Stimulated activated CD8-positive, alpha-beta memory T cell treated with anti-CD3 and anti-CD28 coated beads, Interleukin-2, amount 100 ng/mL, for 1 hour (primary cell): Measurements from ENCODE around the gene PRDX3.
A peak's percentile ranks its signal among the peaks of the same experiment; 100 is the strongest.
"Not testable (repeated sequence)": the region's sequence is repeated elsewhere in the genome, so short reads cannot be mapped to it uniquely, and the experiment has no call there.

Experiments
- DNase-seq, 2 donors: peaks; one replicate each; pipeline ENCODE4 v3.0.0-alpha.2; 2020; ENCODE audit warnings: low read depth in 2 of 2

Gene PRDX3

GRCh38 chr10:119165171-119166117 lies 13.2 kb downstream of the PRDX3 start, which contains the start of gene SFXN4:
Gene SFXN4 (minus strand): TSS chr10:119165714. CDS start chr10:119165647, 67 bp downstream.
- DNase-seq = peak; percentile 59 to 62

DNA sequence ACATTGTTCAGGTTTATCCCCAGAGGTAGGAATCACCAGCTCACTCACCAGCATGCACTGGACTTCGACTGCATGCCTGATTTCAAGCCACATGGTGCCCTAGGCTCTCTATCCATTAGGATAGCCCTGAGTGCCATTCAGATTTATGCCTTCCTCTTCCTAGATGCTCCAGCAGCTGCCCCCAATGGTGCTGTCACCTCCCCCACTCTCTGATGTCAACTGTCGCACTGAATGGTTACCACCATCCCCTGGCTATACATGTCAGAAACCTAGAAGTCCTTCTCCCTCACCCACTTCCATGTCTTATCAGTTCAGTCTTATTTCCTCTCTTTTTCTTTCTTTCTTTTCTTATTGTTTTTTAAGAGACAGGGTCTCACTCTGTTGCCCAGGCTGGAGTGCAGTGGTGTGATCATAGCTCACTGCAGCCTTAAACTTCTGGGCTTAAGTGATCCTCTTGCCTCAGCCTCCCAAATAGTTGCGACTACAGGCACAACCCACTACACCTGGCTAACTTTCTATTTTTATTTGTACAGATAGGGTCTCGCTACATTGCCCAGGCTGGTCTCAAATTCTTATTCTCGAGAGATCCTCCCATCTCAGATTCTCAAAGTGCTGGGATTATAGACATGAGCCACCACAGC lies 16.0 kb downstream of the PRDX3 start:
- DNase-seq = no peak

GRCh38 chr10:119161680-119162451 lies 16.7 kb downstream of the PRDX3 start:
- DNase-seq = no peak

- no peak for DNase-seq
Observed at GRCh38 chr10:119159332-119159731, 19.3 kb downstream of the PRDX3 start.

DNA sequence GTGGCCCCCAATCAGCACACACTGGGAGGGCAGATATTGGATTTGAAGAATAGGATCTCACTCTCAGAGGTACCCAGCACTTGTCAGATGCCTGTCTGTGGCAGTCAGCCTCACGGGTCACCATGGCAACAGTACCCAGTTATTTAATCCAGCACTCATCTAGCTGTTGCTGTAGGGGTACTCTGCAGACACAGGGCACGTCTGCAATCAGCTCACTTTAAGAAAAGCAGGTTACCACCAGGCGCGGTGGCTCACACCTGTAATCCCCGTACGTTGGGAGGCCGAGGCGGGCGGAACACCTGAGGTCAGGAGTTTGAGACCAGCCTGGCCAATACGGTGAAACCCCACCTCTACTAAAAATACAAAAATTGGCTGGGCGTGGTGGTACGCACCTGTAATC lies 25.0 kb downstream of the PRDX3 start:
- DNase-seq = no peak

GRCh38 chr10:119153041-119153440 lies 25.6 kb downstream of the PRDX3 start:
- DNase-seq = no peak

GRCh38 chr10:119151601-119152000 lies 27.0 kb downstream of the PRDX3 start:
- DNase-seq = not testable (repeated sequence)

GRCh38 chr10:119149729-119150128 lies 28.9 kb downstream of the PRDX3 start:
- no peak for DNase-seq

GRCh38 chr10:119149157-119149556 lies 29.5 kb downstream of the PRDX3 start:
- DNase-seq = no peak

DNA sequence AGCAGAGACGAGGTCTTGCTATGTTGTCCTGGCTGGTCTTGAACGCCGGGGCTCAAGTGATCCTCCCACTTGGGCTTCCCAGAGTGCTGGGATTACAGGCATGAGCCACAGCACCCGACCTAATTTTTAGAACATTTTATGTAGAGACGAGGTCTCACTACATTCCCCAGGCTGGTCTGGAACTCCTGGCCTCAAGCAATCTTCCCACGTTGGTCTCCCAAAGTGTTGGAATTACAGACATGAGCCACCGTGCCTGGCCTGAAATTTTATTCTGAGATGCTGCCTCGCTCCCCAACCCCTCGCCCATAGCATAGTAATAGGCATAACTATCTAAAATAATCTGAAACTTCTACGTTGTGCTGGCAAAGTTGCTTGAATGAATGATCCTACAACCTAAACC lies 35.0 kb downstream of the PRDX3 start:
- DNase-seq = no peak

GRCh38 chr10:119140603-119141245 lies 37.9 kb downstream of the PRDX3 start:
- no peak for DNase-seq

DNA sequence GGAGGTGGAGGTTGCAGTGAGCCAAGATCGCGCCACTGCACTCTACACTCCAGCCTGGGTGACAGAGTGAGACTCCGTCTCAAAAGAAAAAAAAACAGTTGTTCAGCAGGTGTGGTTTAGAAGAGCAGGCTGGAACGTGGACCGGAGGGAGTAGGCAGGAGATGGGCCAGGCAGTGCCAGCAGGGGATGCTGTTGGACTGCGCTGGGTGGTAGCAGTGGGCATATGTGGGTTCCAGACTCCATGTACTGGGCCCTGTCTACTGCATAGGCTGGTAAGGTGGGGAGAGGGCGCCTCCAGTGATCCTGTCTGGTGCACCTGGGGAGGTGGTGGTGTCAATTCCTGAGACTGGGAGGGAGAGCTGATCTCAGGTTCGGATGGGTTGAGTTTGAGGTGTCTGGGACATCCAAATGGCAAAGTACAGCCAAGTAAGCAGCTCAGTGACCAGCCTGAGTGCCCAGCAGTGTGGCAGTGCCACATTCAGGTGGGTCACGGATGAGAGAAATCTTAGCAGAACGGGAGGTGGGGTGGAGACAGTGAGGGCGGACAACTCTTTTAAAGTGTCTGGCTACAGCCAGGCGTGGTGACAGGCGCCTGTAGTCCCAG lies 39.0 kb downstream of the PRDX3 start:
- DNase-seq = peak; percentile 5 to 18

- DNase-seq = no peak
Observed at GRCh38 chr10:119138346-119139306, 40.0 kb downstream of the PRDX3 start.

DNA sequence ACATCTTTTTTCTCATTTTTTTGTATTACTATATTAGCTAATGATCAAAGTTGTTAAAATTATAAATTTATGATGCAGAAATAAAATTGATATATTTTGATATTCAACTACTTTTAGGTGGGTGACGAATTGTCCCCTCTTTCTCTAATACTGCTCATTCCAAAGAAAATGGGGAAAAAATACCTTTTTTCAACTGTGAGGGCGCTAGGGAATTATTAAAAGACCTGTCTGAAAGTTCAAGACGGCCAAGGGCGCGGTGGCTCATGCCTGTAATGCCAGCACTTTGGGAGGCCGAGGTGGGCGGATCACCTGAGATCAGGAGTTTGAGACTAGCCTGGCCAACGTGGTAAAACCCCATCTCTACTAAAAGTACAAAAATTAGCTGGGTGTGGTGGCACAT lies 40.7 kb downstream of the PRDX3 start:
- DNase-seq = not testable (repeated sequence)

DNA sequence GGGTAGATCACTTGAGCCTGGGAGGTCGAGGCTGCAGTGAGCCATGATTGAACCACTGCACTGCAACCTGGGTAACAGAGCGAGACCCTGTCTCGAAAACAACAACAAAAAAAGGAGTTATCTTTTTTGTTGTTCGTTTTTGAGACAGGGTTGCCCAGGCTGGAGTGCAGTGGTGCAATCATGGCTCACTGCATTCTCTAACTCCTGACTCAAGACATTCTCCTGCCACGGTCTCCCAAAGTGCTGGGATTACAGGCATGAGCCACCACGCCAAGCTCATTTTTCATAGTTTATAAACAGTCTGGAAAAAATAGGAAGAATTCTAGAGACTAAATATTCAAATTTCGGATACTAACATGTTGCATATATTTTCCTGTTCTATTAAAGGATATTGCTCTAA lies 42.5 kb downstream of the PRDX3 start:
- DNase-seq = no peak

DNA sequence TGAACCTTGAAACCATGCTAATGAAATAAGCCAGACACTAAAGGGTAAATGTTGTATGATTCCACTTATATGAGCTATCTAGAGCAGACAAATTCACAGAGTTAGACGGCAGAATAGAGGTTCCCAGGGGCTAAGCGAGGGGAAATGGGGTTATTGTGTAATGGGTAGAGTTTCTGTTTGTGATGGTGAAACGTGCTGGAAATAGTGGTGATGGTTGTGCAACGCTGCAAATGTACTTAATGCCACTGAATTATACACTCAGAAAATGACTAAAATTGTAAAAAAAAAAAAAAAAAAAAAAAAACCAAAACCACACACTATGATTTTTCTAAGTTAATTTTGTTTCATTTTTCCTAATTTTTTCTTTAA lies 43.1 kb downstream of the PRDX3 start:
- no peak for DNase-seq

- no peak for DNase-seq
Observed at GRCh38 chr10:119133949-119134348, 44.7 kb downstream of the PRDX3 start.

- DNase-seq = no peak
Observed at GRCh38 chr10:119132521-119133345, 45.9 kb downstream of the PRDX3 start.

GRCh38 chr10:119131512-119132240 lies 46.9 kb downstream of the PRDX3 start:
- DNase-seq = no peak
